ENCODE results near the gene ZNF217.
"Not testable (repeated sequence)": the region's sequence is repeated elsewhere in the genome, so short reads cannot be mapped to it uniquely, and the experiment has no call there.

The ZNF217 gene

DNA sequence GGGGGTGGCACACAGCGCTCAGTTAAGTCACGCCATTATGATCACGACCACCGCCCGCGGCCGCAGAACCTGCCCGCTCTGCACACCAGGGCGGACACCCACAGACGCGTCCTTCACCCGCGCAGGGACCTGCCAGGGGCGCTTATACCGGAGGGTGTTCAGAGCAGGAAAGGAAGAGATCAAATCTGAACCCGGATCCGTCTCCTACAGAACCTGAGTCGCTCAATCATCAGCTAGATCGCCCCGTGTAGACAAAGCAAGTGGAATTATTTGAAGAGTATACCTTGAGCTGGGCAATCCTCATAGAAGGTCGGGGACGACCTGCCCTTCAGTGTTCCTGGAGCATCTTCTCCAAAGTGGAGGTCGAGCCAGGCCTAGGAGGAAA lies 14.4 kb upstream of the ZNF217 start:
- FAIRE-seq (no peak), DNase-seq (ENCODE audit: insufficient read length, low spot score) (no peak)
- TF ChIP-seq CTCF (IDR thresholded peaks at IDR 0.05; ENCODE audit: insufficient read depth, missing control alignments), result no peak

- DNase-seq (ENCODE audit: insufficient read length, low spot score) (no peak), FAIRE-seq (no peak)
- no peak for TF ChIP-seq CTCF (IDR thresholded peaks at IDR 0.05; ENCODE audit: insufficient read depth, missing control alignments)
Measured at GRCh38 chr20:53606364-53606985, 12.8 kb upstream of the ZNF217 start.

DNA sequence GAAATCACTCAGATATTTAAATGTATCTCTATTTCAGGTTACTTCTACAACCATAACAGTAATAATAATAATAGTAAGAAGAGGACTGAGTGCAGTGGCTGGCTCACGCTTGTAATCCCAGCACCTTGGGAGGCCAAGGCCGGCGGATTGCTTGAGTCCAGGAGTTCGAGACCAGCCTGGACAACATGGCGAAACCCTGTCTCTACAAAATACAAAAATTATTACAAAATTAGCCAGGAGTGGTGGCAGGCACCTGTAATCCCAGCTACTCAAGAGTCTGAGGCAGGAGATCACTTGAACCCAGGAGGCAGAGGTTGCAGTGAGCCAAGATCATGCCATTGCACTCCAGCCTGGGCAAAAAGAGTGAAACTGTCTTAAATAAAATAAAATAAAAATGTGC lies 11.8 kb upstream of the ZNF217 start:
- FAIRE-seq; DNase-seq (ENCODE audit: insufficient read length, low spot score): not testable (repeated sequence)

DNA sequence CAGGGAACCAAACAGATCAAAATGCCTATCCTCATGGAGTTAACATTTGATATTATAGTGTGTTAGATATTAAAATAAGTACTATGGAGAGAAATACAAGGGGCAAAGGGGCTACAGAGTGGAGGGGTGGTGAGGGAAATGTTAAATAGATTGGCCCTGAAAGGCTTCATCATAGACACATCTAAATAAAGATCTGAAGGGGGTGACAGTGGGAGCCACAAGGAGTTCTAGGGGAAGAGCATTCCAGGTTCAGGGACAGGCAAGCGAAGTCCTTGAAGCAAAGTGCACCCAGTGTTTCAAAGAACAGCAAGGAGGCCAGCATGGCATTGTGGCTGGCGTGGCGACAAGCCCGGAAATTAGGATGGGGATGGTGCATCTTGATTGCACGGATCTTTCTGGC lies 11.2 kb upstream of the ZNF217 start:
- not testable (repeated sequence) for DNase-seq (ENCODE audit: insufficient read length, low spot score); FAIRE-seq

DNA sequence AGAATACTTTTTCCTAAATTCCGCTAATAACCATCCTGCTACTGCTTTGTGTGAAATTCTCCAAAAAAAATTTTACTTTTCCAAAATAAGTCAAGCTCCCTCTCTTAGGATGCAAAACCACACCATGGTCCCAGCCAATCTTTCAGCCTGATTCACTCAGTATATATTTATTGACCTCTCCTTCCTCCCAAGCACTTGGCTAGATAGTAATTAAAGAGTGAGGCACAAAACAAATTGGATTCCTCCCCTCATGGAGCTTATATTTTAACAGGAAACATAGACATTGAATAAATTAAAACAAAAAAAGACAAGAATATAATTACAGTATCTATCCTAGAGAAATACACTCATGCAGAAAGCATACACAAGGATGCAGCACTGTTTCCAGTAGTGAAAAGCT lies 9.0 kb upstream of the ZNF217 start:
- FAIRE-seq, result no peak
- DNase-seq (ENCODE audit: insufficient read length, low spot score), result no peak
- no peak for TF ChIP-seq CTCF (IDR thresholded peaks at IDR 0.05; ENCODE audit: insufficient read depth, missing control alignments)

- FAIRE-seq (no peak), DNase-seq (ENCODE audit: insufficient read length, low spot score) (no peak)
- no peak for TF ChIP-seq CTCF (IDR thresholded peaks at IDR 0.05; ENCODE audit: insufficient read depth, missing control alignments)
Measured at GRCh38 chr20:53599910-53600632, 6.4 kb upstream of the ZNF217 start.

DNA sequence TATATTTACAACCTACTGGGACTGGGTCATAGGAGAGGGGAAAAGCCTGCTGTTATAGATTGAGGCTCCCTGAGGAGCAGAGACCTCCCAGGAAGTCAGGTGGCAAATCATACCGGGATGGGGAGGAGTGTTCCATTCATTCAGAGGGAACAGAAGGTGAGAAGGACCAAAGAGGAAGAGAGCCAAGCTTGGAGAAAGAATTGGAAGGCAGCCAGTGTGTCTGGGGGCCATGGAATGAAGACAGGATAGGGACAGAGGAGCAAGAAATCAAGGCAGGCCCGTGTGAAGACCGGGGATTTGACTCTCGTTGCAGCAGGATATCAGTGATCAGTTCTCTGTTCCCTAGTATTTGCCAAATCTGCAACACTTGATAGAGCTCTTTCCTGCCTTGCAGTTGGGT lies 5.7 kb upstream of the ZNF217 start:
- DNase-seq (ENCODE audit: insufficient read length, low spot score), result no peak
- TF ChIP-seq CTCF (IDR thresholded peaks at IDR 0.05; ENCODE audit: insufficient read depth, missing control alignments), result no peak
- no peak for FAIRE-seq

GRCh38 chr20:53599044-53599362 lies 5.4 kb upstream of the ZNF217 start:
- DNase-seq (ENCODE audit: insufficient read length, low spot score) (no peak), FAIRE-seq (no peak)
- TF ChIP-seq CTCF (IDR thresholded peaks at IDR 0.05; ENCODE audit: insufficient read depth, missing control alignments), result no peak

Data from D721Med (cell line).